Aortic smooth muscle cell (primary cell): ENCODE measurements around the gene LCE1C. TPM values are rescaled to one million over a fixed set of nuclear protein-coding genes. Genes with fewer than 3 reads are reported as not detected.

ENCODE experiments used
- total RNA-seq: library from RNA; depleted of rRNA; stranded (reverse); fragments of >200 nt; gene quantifications from 2 replicates; pipeline ENCODE4 v1.2.3, GENCODE V29; 2014

LCE1C gene
- total RNA-seq: not detected in 2 replicates

GRCh38 chr1:152806576-152806975, at the start of gene LCE1C:
LCE1C (minus strand) TSS chr1:152806651; CDS start chr1:152805478, 1,173 bp downstream.

GRCh38 chr1:152842556-152842955, 36.1 kb upstream of the LCE1C start, which contains the start of gene LCE6A:
LCE6A (plus strand) TSS chr1:152842856; CDS start chr1:152843521, 665 bp downstream.

GRCh38 chr1:152827173-152827572, 20.7 kb upstream of the LCE1C start, which contains the start of gene LCE1A:
LCE1A (plus strand) TSS chr1:152827473; CDS start chr1:152827473, 0 bp downstream.

GRCh38 chr1:152811671-152812070, 5.2 kb upstream of the LCE1C start, which contains the start of gene LCE1B:
LCE1B (plus strand) TSS chr1:152811971; CDS start chr1:152812447, 476 bp downstream.

GRCh38 chr1:152796421-152796820, 10.0 kb downstream of the LCE1C start, which contains the start of gene LCE1D:
LCE1D (plus strand) TSS chr1:152796721; CDS start chr1:152797795, 1,074 bp downstream.

GRCh38 chr1:152786077-152786476, 20.4 kb downstream of the LCE1C start, which contains the start of gene LCE1E:
LCE1E (plus strand) TSS chr1:152786257; CDS start chr1:152787300, 1,043 bp downstream.

GRCh38 chr1:152774875-152775274, 31.6 kb downstream of the LCE1C start, which contains the start of gene LCE1F:
LCE1F (plus strand) TSS chr1:152775140; CDS start chr1:152776372, 1,232 bp downstream.

GRCh38 chr1:152757747-152758146, 48.7 kb downstream of the LCE1C start, which contains the start of gene KPRP:
KPRP (plus strand) TSS chr1:152758025; CDS start chr1:152759589, 1,564 bp downstream.

Other genes with a start within 250 kb of the LCE1C start
- gene LCE3E, start 239.9 kb downstream of the LCE1C start, total RNA-seq: not detected in 2 replicates
- not detected in 2 replicates for gene LCE3D, start 226.1 kb downstream of the LCE1C start, total RNA-seq
- not detected in 2 replicates for gene LCE3C, start 206.4 kb downstream of the LCE1C start, total RNA-seq
- gene LCE3B, start 192.8 kb downstream of the LCE1C start, total RNA-seq: not detected in 2 replicates
- gene LCE3A, start 183.5 kb downstream of the LCE1C start, total RNA-seq: not detected in 2 replicates
- not detected in 2 replicates for gene LCE2D, start 143.3 kb downstream of the LCE1C start, total RNA-seq
- not detected in 2 replicates for gene LCE2C, start 131.4 kb downstream of the LCE1C start, total RNA-seq
- not detected in 2 replicates for gene LCE2B, start 120.5 kb downstream of the LCE1C start, total RNA-seq
- gene LCE2A, start 108.3 kb downstream of the LCE1C start, total RNA-seq: not detected in 2 replicates
- not detected in 2 replicates for gene LCE4A, start 98.5 kb downstream of the LCE1C start, total RNA-seq
- gene KPRP, start 48.6 kb downstream of the LCE1C start, total RNA-seq: not detected in 2 replicates
- not detected in 2 replicates for gene LCE1F, start 31.5 kb downstream of the LCE1C start, total RNA-seq
- gene LCE1E, start 20.4 kb downstream of the LCE1C start, total RNA-seq: not detected in 2 replicates
- gene LCE1D, start 9.9 kb downstream of the LCE1C start, total RNA-seq: not detected in 2 replicates
- not detected in 2 replicates for gene LCE1B, start 5.3 kb upstream of the LCE1C start, total RNA-seq
- not detected in 2 replicates for gene LCE1A, start 20.8 kb upstream of the LCE1C start, total RNA-seq
- not detected in 2 replicates for gene LCE6A, start 36.2 kb upstream of the LCE1C start, total RNA-seq
- not detected in 2 replicates for gene LCE7A, start 53.3 kb upstream of the LCE1C start, total RNA-seq
- not detected in 2 replicates for gene SMCP, start 71.7 kb upstream of the LCE1C start, total RNA-seq
- gene IVL, start 101.9 kb upstream of the LCE1C start, total RNA-seq: not detected in 2 replicates
- not detected in 2 replicates for gene SPRR5, start 140.6 kb upstream of the LCE1C start, total RNA-seq
- not detected in 2 replicates for gene SPRR4, start 164.0 kb upstream of the LCE1C start, total RNA-seq
- gene SPRR1A, start 177.4 kb upstream of the LCE1C start, total RNA-seq: not detected in 2 replicates
- not detected in 2 replicates for gene SPRR3, start 195.1 kb upstream of the LCE1C start, total RNA-seq
- gene SPRR1B, start 224.6 kb upstream of the LCE1C start, total RNA-seq: not detected in 2 replicates
- gene SPRR2D, start 234.5 kb upstream of the LCE1C start, total RNA-seq: not detected in 2 replicates